A549 (cell line): ENCODE results near the gene DIP2A. TPM values are rescaled to one million over a fixed set of nuclear protein-coding genes. Genes with fewer than 3 reads are reported as not detected.

Experiments used
- ATAC-seq, 2 experiments: fragments of 200-7000 bp in 1 of 2; fragments of >200 bp in 1 of 2; cut with Nextera tagmentation in 1 of 2; cut with Tn5 transposase in 1 of 2; 3 replicates each; pipeline versions ENCODE4 v1.8.0 to v1.9.1; 2018 to 2020; ENCODE audit warnings: mild to moderate bottlenecking in 1 of 2, moderate library complexity in 1 of 2
- CTCF ChIA-PET: fragments of 300-600 bp; sonication (Branson Sonifier 250); formaldehyde crosslinking; extraction: SDS; loops from one replicate; lab custom pipeline; 2021; ENCODE audit warnings: antibody characterized with exemption, inconsistent platforms; lab: Yijun Ruan, JAX
- POLR2A ChIA-PET: fragments of 350-600 bp; formaldehyde crosslinking; extraction: SDS; loops from one replicate; lab custom pipeline; 2021; ENCODE audit warnings: antibody characterized with exemption, inconsistent platforms; lab: Yijun Ruan, JAX
- DNase-seq, 2 experiments: peaks; one replicate each; pipeline versions ENCODE4 v3.0.0 to v3.0.0-alpha.2; 2011 to 2016; ENCODE audit warnings: low read depth in 1 of 2, low spot score in 1 of 2
- FAIRE-seq: peaks from 2 replicates; lab custom pipeline; 2011; peaks lifted over from hg19 to GRCh38; lab: Jason Lieb, UNC
- H3K27ac ChIP-seq, 2 experiments: fragments of >200 bp; sonication (Bioruptor Twin); formaldehyde crosslinking; 3 replicates each; pipeline ENCODE4 v1.5.1; 2016 to 2017
- H3K4me1 ChIP-seq: fragments of >200 bp; sonication (Bioruptor Twin); formaldehyde crosslinking; 3 replicates; pipeline ENCODE4 v1.6.1; 2016
- H3K4me2 ChIP-seq: fragments of >200 bp; sonication (Bioruptor Twin); formaldehyde crosslinking; 3 replicates; pipeline ENCODE4 v1.6.1; 2016
- H3K4me3 ChIP-seq: fragments of >200 bp; sonication (Bioruptor Twin); formaldehyde crosslinking; 3 replicates; pipeline ENCODE4 v1.5.1; 2016
- H3K9me3 ChIP-seq: fragments of >200 bp; sonication (Bioruptor Twin); formaldehyde crosslinking; 3 replicates; pipeline ENCODE4 v1.6.1; 2016
- CBX8 ChIP-seq: fragments of 200-600 bp; sonication (generic); IDR thresholded peaks from 2 replicates; pipeline ENCODE4 v1.6.1; 2016
- CHD2 ChIP-seq: fragments of 150-350 bp; IDR thresholded peaks from 2 replicates; pipeline ENCODE4 v1.6.1; 2014; ENCODE audit warnings: low read length; ENCODE audit not compliant: partially characterized antibody
- EHF ChIP-seq: fragments of 250-450 bp; sonication (Bioruptor Pico); IDR thresholded peaks from 2 replicates; pipeline ENCODE4 v1.5.0; 2020; ENCODE audit warnings: mild to moderate bottlenecking
- EHMT2 ChIP-seq: fragments of 200-600 bp; sonication (generic); IDR thresholded peaks from 2 replicates; pipeline ENCODE4 v1.6.1; 2016; ENCODE audit warnings: antibody characterized with exemption, low read depth, mild to moderate bottlenecking, moderate library complexity
- ESRRA ChIP-seq: fragments of 150-350 bp; IDR thresholded peaks from 2 replicates; pipeline ENCODE4 v1.6.1; 2014; ENCODE audit warnings: mild to moderate bottlenecking, low read length, borderline replicate concordance
- FOSL2 ChIP-seq, 2 experiments: fragments of 450-650 bp in 1 of 2; fragments of >200 bp in 1 of 2; sonication (Bioruptor Twin) in 1 of 2; formaldehyde crosslinking; IDR thresholded peaks; 2 replicates each; pipeline versions ENCODE4 v1.5.0 to v1.6.1; 2016 to 2020; ENCODE audit warnings: mild to moderate bottlenecking in 1 of 2, moderate library complexity in 1 of 2
- FOXS1 ChIP-seq: fragments of 250-450 bp; sonication (Bioruptor Pico); IDR thresholded peaks from 2 replicates; pipeline ENCODE4 v1.5.0; 2020; ENCODE audit warnings: mild to moderate bottlenecking, moderate library complexity
- GATA3 ChIP-seq: IDR thresholded peaks from 2 replicates; pipeline ENCODE4 v1.6.1; 2012; ENCODE audit warnings: borderline replicate concordance
- HEYL ChIP-seq: fragments of 250-450 bp; sonication (Bioruptor Pico); IDR thresholded peaks from 2 replicates; pipeline ENCODE4 v1.8.0; 2021; ENCODE audit warnings: mild to moderate bottlenecking, moderate library complexity
- HOXA7 ChIP-seq: fragments of 250-450 bp; sonication (Bioruptor Pico); IDR thresholded peaks from 2 replicates; pipeline ENCODE4 v1.5.0; 2020; ENCODE audit warnings: mild to moderate bottlenecking, moderate library complexity
- HOXB13 ChIP-seq: fragments of 250-450 bp; sonication (Bioruptor Pico); IDR thresholded peaks from 2 replicates; pipeline ENCODE4 v1.5.0; 2020; ENCODE audit warnings: low read depth, mild to moderate bottlenecking, moderate library complexity
- HOXB5 ChIP-seq: fragments of 250-450 bp; sonication (Bioruptor Pico); IDR thresholded peaks from 2 replicates; pipeline ENCODE4 v1.5.0; 2020; ENCODE audit warnings: mild to moderate bottlenecking, moderate library complexity
- KDM5A ChIP-seq: fragments of 200-600 bp; sonication (generic); IDR thresholded peaks from 2 replicates; pipeline ENCODE4 v1.6.1; 2016; ENCODE audit warnings: antibody characterized with exemption, mild to moderate bottlenecking
- MAFK ChIP-seq: fragments of 450-650 bp; IDR thresholded peaks from 2 replicates; pipeline ENCODE4 v1.6.1; 2014; ENCODE audit not compliant: partially characterized antibody
- NFE2L2 ChIP-seq: fragments of 150-350 bp; conservative IDR thresholded peaks from 2 replicates; pipeline ENCODE4 v1.6.1; 2014; ENCODE audit warnings: low read length
- NPAS2 ChIP-seq: fragments of 250-450 bp; sonication (Bioruptor Pico); IDR thresholded peaks from 2 replicates; pipeline ENCODE4 v1.8.0; 2022; ENCODE audit warnings: mild to moderate bottlenecking, moderate library complexity, borderline replicate concordance
- POLR2AphosphoS2 ChIP-seq: conservative IDR thresholded peaks from 2 replicates; pipeline ENCODE4 v1.6.1; 2012; ENCODE audit warnings: low read length, improper control_type of control experiment, inconsistent platforms
- RARB ChIP-seq: fragments of 250-450 bp; sonication (Bioruptor Pico); IDR thresholded peaks from 2 replicates; pipeline ENCODE4 v1.8.0; 2021; ENCODE audit warnings: mild to moderate bottlenecking, moderate library complexity
- SREBF2 ChIP-seq: fragments of 450-650 bp; IDR thresholded peaks from 2 replicates; pipeline ENCODE4 v1.6.1; 2014; ENCODE audit warnings: mild to moderate bottlenecking, moderate library complexity
- WGBS: methylation state at CpG from one replicate; pipeline ENCODE4 v1.1.6; 2017; ENCODE audit errors: missing lambda C conversion rate; 5-methylcytosine and 5-hydroxymethylcytosine counted together
- polyA plus RNA-seq, 4 experiments: library from polyadenylated mRNA; depleted of rRNA in 3 of 4; stranded (reverse); fragments of >200 nt; fragmentation: RNase III in 1 of 4; extraction: RNeasy Plus Mini Kit Qiagen cat#74134 plus additional on column Dnase treatment in 1 of 4; gene quantifications; 2 replicates in 3 of 4; 3 replicates in 1 of 4; pipeline ENCODE4 v1.2.3, GENCODE V29; 2011 to 2017
- TF ChIP-seq, protein P1 (sequence below): fragments of 250-450 bp; sonication (Bioruptor Pico); IDR thresholded peaks from 2 replicates; pipeline ENCODE4 v1.5.0; 2020; ENCODE audit warnings: low read depth, mild to moderate bottlenecking, moderate library complexity
- TF ChIP-seq, protein P2 (sequence below): IDR thresholded peaks from 2 replicates; pipeline ENCODE4 v1.6.1; 2012; ENCODE audit warnings: low read depth, borderline replicate concordance
- TF ChIP-seq, protein P3 (sequence below): fragments of 450-650 bp; IDR thresholded peaks from 2 replicates; pipeline ENCODE4 v1.6.1; 2014; ENCODE audit warnings: antibody characterized with exemption
- TF ChIP-seq, protein P4 (sequence below): fragments of >200 bp; sonication (Bioruptor Twin); formaldehyde crosslinking; IDR thresholded peaks from 3 replicates; pipeline ENCODE4 v1.5.1; 2016
- TF ChIP-seq, protein P5 (sequence below): fragments of 150-350 bp; IDR thresholded peaks from 2 replicates; pipeline ENCODE4 v1.6.1; 2014; ENCODE audit warnings: low read depth, mild to moderate bottlenecking, low read length
- TF ChIP-seq, protein P6 (sequence below): IDR thresholded peaks from 2 replicates; pipeline ENCODE4 v1.6.1; 2012
- TF ChIP-seq, protein P7 (sequence below): fragments of >200 bp; sonication (Bioruptor Twin); formaldehyde crosslinking; IDR thresholded peaks from 2 replicates; pipeline ENCODE4 v1.6.1; 2016

DIP2A gene
- polyA plus RNA-seq, 2 of the 4 experiments (the other 2 are of a cell fraction) = 13.3 to 18.4 TPM

DNA sequence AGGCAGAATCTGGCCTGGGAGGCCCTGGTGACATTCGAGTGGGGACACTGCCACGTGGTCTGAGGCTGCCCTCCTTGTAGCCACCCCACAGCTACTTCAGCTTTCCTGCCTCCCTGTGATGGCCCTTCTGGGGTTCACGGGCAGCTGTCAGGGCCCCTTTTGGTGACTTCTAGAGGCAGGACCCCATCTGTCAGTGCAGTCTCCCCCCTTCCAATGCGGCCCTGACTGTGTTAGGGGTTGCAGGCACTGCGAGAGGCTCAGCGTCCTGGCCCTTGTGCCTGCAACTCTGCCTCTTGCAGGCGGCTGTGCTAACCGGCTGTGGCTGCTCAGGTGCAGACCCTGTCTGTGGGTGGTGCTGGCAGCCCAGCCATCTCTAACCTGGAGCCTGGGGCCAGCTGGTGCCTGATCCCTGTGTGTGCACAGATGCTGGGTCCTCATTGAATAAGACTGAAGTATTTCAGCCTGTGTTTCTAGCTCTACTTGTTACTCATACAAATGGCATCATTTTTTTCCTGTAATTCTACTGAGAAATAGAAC is 84.0 kb downstream of the DIP2A start:
- Histone ChIP-seq H3K9me3 (no peaks in the 10 kb centered on the region), H3K4me1 (no peaks in the 10 kb centered on the region), H3K4me2 (no peak overlapping the region), H3K4me3 (no peak overlapping the region), H3K27ac (no peak overlapping the region)
- DNase-seq (no peak), ATAC-seq (no peak), FAIRE-seq (no peak)
- TF ChIP-seq, protein P1, sequence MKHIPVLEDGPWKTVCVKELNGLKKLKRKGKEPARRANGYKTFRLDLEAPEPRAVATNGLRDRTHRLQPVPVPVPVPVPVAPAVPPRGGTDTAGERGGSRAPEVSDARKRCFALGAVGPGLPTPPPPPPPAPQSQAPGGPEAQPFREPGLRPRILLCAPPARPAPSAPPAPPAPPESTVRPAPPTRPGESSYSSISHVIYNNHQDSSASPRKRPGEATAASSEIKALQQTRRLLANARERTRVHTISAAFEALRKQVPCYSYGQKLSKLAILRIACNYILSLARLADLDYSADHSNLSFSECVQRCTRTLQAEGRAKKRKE (CRISPR knock-in tag) = no peak
- TF ChIP-seq SREBF2 = no peak
- TF ChIP-seq KDM5A = no peak
- TF ChIP-seq POLR2AphosphoS2 = no peak
- TF ChIP-seq, protein P2, sequence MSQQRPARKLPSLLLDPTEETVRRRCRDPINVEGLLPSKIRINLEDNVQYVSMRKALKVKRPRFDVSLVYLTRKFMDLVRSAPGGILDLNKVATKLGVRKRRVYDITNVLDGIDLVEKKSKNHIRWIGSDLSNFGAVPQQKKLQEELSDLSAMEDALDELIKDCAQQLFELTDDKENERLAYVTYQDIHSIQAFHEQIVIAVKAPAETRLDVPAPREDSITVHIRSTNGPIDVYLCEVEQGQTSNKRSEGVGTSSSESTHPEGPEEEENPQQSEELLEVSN = no peak
- TF ChIP-seq, protein P3, sequence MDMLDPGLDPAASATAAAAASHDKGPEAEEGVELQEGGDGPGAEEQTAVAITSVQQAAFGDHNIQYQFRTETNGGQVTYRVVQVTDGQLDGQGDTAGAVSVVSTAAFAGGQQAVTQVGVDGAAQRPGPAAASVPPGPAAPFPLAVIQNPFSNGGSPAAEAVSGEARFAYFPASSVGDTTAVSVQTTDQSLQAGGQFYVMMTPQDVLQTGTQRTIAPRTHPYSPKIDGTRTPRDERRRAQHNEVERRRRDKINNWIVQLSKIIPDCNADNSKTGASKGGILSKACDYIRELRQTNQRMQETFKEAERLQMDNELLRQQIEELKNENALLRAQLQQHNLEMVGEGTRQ = no peak
- no peak for TF ChIP-seq HOXA7 (CRISPR knock-in tag)
- no peak for TF ChIP-seq FOXS1 (CRISPR knock-in tag)
- no peak for TF ChIP-seq CHD2
- no peak for TF ChIP-seq GATA3
- TF ChIP-seq RARB = no peak
- TF ChIP-seq, protein P4, sequence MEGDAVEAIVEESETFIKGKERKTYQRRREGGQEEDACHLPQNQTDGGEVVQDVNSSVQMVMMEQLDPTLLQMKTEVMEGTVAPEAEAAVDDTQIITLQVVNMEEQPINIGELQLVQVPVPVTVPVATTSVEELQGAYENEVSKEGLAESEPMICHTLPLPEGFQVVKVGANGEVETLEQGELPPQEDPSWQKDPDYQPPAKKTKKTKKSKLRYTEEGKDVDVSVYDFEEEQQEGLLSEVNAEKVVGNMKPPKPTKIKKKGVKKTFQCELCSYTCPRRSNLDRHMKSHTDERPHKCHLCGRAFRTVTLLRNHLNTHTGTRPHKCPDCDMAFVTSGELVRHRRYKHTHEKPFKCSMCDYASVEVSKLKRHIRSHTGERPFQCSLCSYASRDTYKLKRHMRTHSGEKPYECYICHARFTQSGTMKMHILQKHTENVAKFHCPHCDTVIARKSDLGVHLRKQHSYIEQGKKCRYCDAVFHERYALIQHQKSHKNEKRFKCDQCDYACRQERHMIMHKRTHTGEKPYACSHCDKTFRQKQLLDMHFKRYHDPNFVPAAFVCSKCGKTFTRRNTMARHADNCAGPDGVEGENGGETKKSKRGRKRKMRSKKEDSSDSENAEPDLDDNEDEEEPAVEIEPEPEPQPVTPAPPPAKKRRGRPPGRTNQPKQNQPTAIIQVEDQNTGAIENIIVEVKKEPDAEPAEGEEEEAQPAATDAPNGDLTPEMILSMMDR = no peak
- no peak for TF ChIP-seq CBX8
- no peak for TF ChIP-seq HOXB13 (CRISPR knock-in tag)
- no peak for TF ChIP-seq HOXB5
- no peak for TF ChIP-seq EHF
- TF ChIP-seq, protein P5, sequence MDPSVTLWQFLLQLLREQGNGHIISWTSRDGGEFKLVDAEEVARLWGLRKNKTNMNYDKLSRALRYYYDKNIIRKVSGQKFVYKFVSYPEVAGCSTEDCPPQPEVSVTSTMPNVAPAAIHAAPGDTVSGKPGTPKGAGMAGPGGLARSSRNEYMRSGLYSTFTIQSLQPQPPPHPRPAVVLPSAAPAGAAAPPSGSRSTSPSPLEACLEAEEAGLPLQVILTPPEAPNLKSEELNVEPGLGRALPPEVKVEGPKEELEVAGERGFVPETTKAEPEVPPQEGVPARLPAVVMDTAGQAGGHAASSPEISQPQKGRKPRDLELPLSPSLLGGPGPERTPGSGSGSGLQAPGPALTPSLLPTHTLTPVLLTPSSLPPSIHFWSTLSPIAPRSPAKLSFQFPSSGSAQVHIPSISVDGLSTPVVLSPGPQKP = no peak
- CTCF ChIA-PET = no interaction called here
- POLR2A ChIA-PET = no interaction called here
- WGBS = 95% methylated on average over 6 of the region's 8 CpGs

DNA sequence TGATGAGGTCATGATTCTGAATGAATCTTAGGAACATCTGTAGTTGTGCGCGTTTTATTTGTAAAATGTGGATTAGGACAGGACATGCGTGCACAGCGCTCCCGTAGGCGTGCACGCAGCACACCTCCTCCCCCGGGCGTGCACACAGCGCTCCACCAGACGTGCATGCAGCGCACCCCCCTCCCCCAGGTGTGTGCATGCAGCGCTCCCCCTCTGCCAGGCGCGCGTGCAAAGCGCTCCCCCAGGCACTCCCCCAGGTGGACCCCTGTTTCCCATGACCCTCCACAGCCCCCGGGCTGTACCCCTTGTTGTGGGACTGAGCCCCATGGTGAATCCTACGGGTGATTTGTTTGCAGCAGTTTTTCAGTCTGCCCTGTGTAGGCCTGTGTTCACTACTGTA is 84.6 kb downstream of the DIP2A start:
- TF ChIP-seq, protein P6, sequence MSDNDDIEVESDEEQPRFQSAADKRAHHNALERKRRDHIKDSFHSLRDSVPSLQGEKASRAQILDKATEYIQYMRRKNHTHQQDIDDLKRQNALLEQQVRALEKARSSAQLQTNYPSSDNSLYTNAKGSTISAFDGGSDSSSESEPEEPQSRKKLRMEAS = no peak
- TF ChIP-seq MAFK = no peak
- no peak for TF ChIP-seq ESRRA
- TF ChIP-seq NPAS2 = no peak
- no peak for TF ChIP-seq NFE2L2
- no peak for TF ChIP-seq FOSL2 (IDR thresholded peaks at IDR 0.05)
- TF ChIP-seq FOSL2 (CRISPR knock-in tag; IDR thresholded peaks at IDR 0.05) = no peak
- TF ChIP-seq CBX8 = no peak
- TF ChIP-seq EHMT2 = no peak
- TF ChIP-seq HEYL (CRISPR knock-in tag) = no peak
- no peak for TF ChIP-seq HOXB13 (CRISPR knock-in tag)
- TF ChIP-seq, protein P7, sequence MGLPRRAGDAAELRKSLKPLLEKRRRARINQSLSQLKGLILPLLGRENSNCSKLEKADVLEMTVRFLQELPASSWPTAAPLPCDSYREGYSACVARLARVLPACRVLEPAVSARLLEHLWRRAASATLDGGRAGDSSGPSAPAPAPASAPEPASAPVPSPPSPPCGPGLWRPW = no peak
- CTCF ChIA-PET = no interaction called here
- ATAC-seq (no peak), FAIRE-seq (no peak), DNase-seq (no peak)
- H3K9me3 ChIP-seq = no peaks in the 10 kb centered on the region
- POLR2A ChIA-PET = no interaction called here
- no peaks in the 10 kb centered on the region for H3K4me1 ChIP-seq
- H3K4me2 ChIP-seq = no peak overlapping the region
- no peak overlapping the region for H3K27ac ChIP-seq
- 94% methylated on average over 11 of the region's 19 CpGs for WGBS
- H3K4me3 ChIP-seq = no peak overlapping the region
